OCI-LY1 (cell line): ENCODE data around the gene GRK5.

Experiments
- H2AFZ ChIP-seq: fragments of 200-600 bp; sonication (generic), shearing (Covaris generic); 2 replicates; pipeline ENCODE4 v1.6.0; 2014; ENCODE audit warnings: antibody characterized with exemption, mild to moderate bottlenecking, low read length
- H3F3A ChIP-seq: fragments of 200-600 bp; sonication (generic), shearing (Covaris generic); 2 replicates; pipeline ENCODE4 v1.6.0; 2014; ENCODE audit warnings: mild to moderate bottlenecking, antibody characterized with exemption, low read length, moderate library complexity; ENCODE audit not compliant: insufficient read depth
- H3K27ac ChIP-seq: fragments of 200-600 bp; sonication (generic); 2 replicates; pipeline ENCODE4 v1.5.1; 2014; ENCODE audit warnings: low read length, mixed run types, mild to moderate bottlenecking, low read depth; ENCODE audit not compliant: poor library complexity, severe bottlenecking
- H3K27me3 ChIP-seq: fragments of 200-600 bp; sonication (generic); 2 replicates; pipeline ENCODE4 v1.6.0; 2014; ENCODE audit warnings: antibody characterized with exemption, mild to moderate bottlenecking, low read length, moderate library complexity; ENCODE audit not compliant: insufficient read depth
- H3K36me3 ChIP-seq: fragments of 200-600 bp; sonication (generic); 2 replicates; pipeline ENCODE4 v1.6.1; 2014; ENCODE audit warnings: mild to moderate bottlenecking, antibody characterized with exemption, low read length, moderate library complexity, mixed read lengths; ENCODE audit not compliant: insufficient read depth
- H3K4me1 ChIP-seq: fragments of 200-600 bp; sonication (generic); 2 replicates; pipeline ENCODE4 v1.5.1; 2014; ENCODE audit warnings: mild to moderate bottlenecking, low read length, moderate library complexity; ENCODE audit not compliant: insufficient read depth, severe bottlenecking
- H3K4me2 ChIP-seq: fragments of 200-600 bp; sonication (generic), shearing (Covaris generic); 2 replicates; pipeline ENCODE4 v1.6.1; 2014; ENCODE audit warnings: low read length
- H3K4me3 ChIP-seq: fragments of 200-600 bp; sonication (generic); 2 replicates; pipeline ENCODE4 v1.5.1; 2014; ENCODE audit warnings: low read length, low read depth, mild to moderate bottlenecking, mixed read lengths; ENCODE audit not compliant: poor library complexity, severe bottlenecking
- H3K79me2 ChIP-seq: fragments of 200-600 bp; shearing (Covaris generic); 2 replicates; pipeline ENCODE4 v1.6.1; 2016; ENCODE audit warnings: mixed run types, low read length, mixed read lengths; ENCODE audit not compliant: insufficient read depth
- H3K9ac ChIP-seq: fragments of 200-600 bp; sonication (generic), shearing (Covaris generic); 2 replicates; pipeline ENCODE4 v1.6.1; 2014; ENCODE audit warnings: mild to moderate bottlenecking, low read length, mixed read lengths
- H3K9me2 ChIP-seq: fragments of 200-600 bp; sonication (generic), shearing (Covaris generic); 2 replicates; pipeline ENCODE4 v1.6.1; 2014; ENCODE audit warnings: low read depth, mild to moderate bottlenecking, low read length, mixed read lengths
- H3K9me3 ChIP-seq: fragments of 200-600 bp; shearing (Covaris generic); 2 replicates; pipeline ENCODE4 v1.6.1; 2014; ENCODE audit warnings: low read length, mixed read lengths
- H4K20me1 ChIP-seq: fragments of 200-600 bp; sonication (generic), shearing (Covaris generic); 2 replicates; pipeline ENCODE4 v1.6.0; 2016; ENCODE audit warnings: mild to moderate bottlenecking, low read length; ENCODE audit not compliant: insufficient read depth
- CTCF ChIP-seq: fragments of 200-600 bp; sonication (generic), shearing (Covaris generic); IDR thresholded peaks from 2 replicates; pipeline ENCODE4 v1.5.1; 2017; ENCODE audit warnings: mild to moderate bottlenecking, antibody characterized with exemption, low read length, moderate library complexity, mixed read lengths
- EZH2 ChIP-seq: fragments of 200-600 bp; sonication (generic), shearing (Covaris generic); IDR thresholded peaks from 2 replicates; pipeline ENCODE4 v1.8.0; 2017; ENCODE audit warnings: borderline replicate concordance, mixed run types, mild to moderate bottlenecking, antibody characterized with exemption, low read length, moderate library complexity, mixed read lengths

GRK5 gene

DNA sequence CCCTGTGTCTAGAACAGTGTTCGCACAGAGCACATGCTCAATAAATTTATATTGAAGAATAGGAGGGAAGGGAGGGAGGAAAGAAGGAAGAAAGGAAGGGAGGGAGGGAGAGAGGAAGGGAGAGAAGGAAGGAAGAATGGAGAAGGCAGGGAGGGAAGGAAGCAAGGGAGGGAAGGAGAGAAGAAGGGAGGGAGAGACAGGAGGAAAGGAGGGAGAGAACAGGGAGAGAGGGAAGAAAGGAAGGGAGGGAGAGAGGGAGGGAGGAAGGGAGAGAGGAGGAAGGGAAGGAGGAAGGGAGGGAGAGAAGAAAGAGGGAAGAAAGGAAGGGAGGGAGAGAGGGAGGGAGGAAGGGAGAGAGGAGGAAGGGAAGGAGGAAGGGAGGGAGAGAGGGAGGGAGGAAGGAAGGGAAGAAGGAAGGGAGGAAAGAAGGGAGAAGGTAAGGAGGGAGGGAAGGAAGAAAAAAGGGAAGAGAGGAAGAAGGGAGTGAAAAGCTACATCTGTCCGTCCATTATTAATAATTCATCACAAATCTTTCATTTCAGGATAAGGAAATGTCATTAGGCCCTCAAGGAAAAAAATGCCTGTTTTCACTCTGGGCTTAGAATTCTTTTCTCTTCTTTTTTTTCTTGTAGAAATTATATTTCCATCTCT, 79.7 kb downstream of the GRK5 start:
- Histone ChIP-seq H3K9ac (no peak overlapping the region), H3K36me3 (no peaks in the 10 kb centered on the region), H3K4me1 (no peaks in the 10 kb centered on the region), H3F3A (no peaks in the 10 kb centered on the region), H3K79me2 (no peaks in the 10 kb centered on the region), H3K27me3 (no peaks in the 10 kb centered on the region), H3K4me2 (no peak overlapping the region), H3K27ac (no peak overlapping the region), H3K9me2 (no peaks in the 10 kb centered on the region), H4K20me1 (no peaks in the 10 kb centered on the region), H3K4me3 (no peak overlapping the region), H2AFZ (no peak overlapping the region), H3K9me3 (no peaks in the 10 kb centered on the region)
- TF ChIP-seq CTCF (no peak), EZH2 (no peak)

- TF ChIP-seq EZH2 (no peak), CTCF (no peak)
- Histone ChIP-seq H3K4me3 (no peak overlapping the region), H3K9ac (no peak overlapping the region), H4K20me1 (no peaks in the 10 kb centered on the region), H3K36me3 (no peaks in the 10 kb centered on the region), H3K9me3 (no peaks in the 10 kb centered on the region), H3K27ac (no peak overlapping the region), H3K4me1 (peaks cover 6% of the 10 kb centered on the region), H3K27me3 (no peaks in the 10 kb centered on the region), H3K4me2 (no peak overlapping the region), H3K9me2 (no peaks in the 10 kb centered on the region), H2AFZ (no peak overlapping the region), H3F3A (no peaks in the 10 kb centered on the region), H3K79me2 (no peaks in the 10 kb centered on the region)
Observed at GRCh38 chr10:119288574-119289001, 81.2 kb downstream of the GRK5 start.

- H3K9me2 ChIP-seq: no peaks in the 10 kb centered on the region
- TF ChIP-seq CTCF (no peak), EZH2 (no peak)
- no peak overlapping the region for H3K27ac ChIP-seq
- no peaks in the 10 kb centered on the region for H3K9me3 ChIP-seq
- H4K20me1 ChIP-seq: no peaks in the 10 kb centered on the region
- no peak overlapping the region for H3K9ac ChIP-seq
- no peak overlapping the region for H3K4me2 ChIP-seq
- H3K4me3 ChIP-seq: no peak overlapping the region
- H3K4me1 ChIP-seq: peaks cover 6% of the 10 kb centered on the region
- no peaks in the 10 kb centered on the region for H3K79me2 ChIP-seq
- H3K27me3 ChIP-seq: no peaks in the 10 kb centered on the region
- no peaks in the 10 kb centered on the region for H3F3A ChIP-seq
- H2AFZ ChIP-seq: no peak overlapping the region
- H3K36me3 ChIP-seq: no peaks in the 10 kb centered on the region
Observed at GRCh38 chr10:119289227-119289920, 82.0 kb downstream of the GRK5 start.
